Left renal cortex interstitium (tissue), 4 donors: ENCODE results near the gene ARHGEF38. TPM values are rescaled to one million over a fixed set of nuclear protein-coding genes. Genes with fewer than 3 reads are reported as not detected.
"Not testable (repeated sequence)": the region's sequence is repeated elsewhere in the genome, so short reads cannot be mapped to it uniquely, and the experiment has no call there.

Experiments used
- DNase-seq, 4 donors: peaks; one replicate each; pipeline ENCODE4 v3.0.0-alpha.2; 2013; ENCODE audit warnings: low read depth in 4 of 4, low spot score in 2 of 4, missing footprints in 1 of 4
- polyA plus RNA-seq, 4 donors: library from polyadenylated mRNA; unstranded; fragments of 120-200 nt; gene quantifications; one replicate each; pipeline ENCODE4 v1.2.1, GENCODE V29; 2013; ENCODE audit not compliant: insufficient read length in 4 of 4

ARHGEF38 gene
- polyA plus RNA-seq, 4 donors, result 4.0 to 6.8 (median 4.2) TPM

GRCh38 chr4:105605493-105605892 is 53.1 kb downstream of the ARHGEF38 start:
- no peak for DNase-seq

GRCh38 chr4:105607876-105608275 is 55.5 kb downstream of the ARHGEF38 start:
- DNase-seq, result no peak

- DNase-seq, result not testable (repeated sequence)
Observed at GRCh38 chr4:105609819-105610218, 57.4 kb downstream of the ARHGEF38 start.

GRCh38 chr4:105613306-105613705 is 60.9 kb downstream of the ARHGEF38 start:
- DNase-seq, result no peak

- no peak for DNase-seq
Observed at GRCh38 chr4:105619188-105619931, 66.9 kb downstream of the ARHGEF38 start.

- no peak for DNase-seq
Observed at GRCh38 chr4:105620640-105621323, 68.4 kb downstream of the ARHGEF38 start.

GRCh38 chr4:105622269-105622668 is 69.8 kb downstream of the ARHGEF38 start:
- no peak for DNase-seq

GRCh38 chr4:105623099-105623498 is 70.7 kb downstream of the ARHGEF38 start:
- no peak for DNase-seq

GRCh38 chr4:105624530-105624929 is 72.1 kb downstream of the ARHGEF38 start:
- no peak for DNase-seq

GRCh38 chr4:105625214-105625613 is 72.8 kb downstream of the ARHGEF38 start:
- no peak for DNase-seq

- no peak for DNase-seq
Observed at GRCh38 chr4:105626846-105627245, 74.4 kb downstream of the ARHGEF38 start.

GRCh38 chr4:105627620-105628019 is 75.2 kb downstream of the ARHGEF38 start:
- DNase-seq, result no peak

GRCh38 chr4:105630670-105631655 is 78.5 kb downstream of the ARHGEF38 start:
- peak in 3 of 4 donors; percentile 45 to 69 (median 53) for DNase-seq

GRCh38 chr4:105631818-105632400 is 79.5 kb downstream of the ARHGEF38 start:
- no peak for DNase-seq

- DNase-seq, result no peak
Observed at GRCh38 chr4:105632599-105632998, 80.2 kb downstream of the ARHGEF38 start.

GRCh38 chr4:105633241-105633640 is 80.8 kb downstream of the ARHGEF38 start:
- DNase-seq, result no peak

GRCh38 chr4:105634402-105635080 is 82.1 kb downstream of the ARHGEF38 start:
- no peak for DNase-seq

GRCh38 chr4:105637408-105638176 is 85.2 kb downstream of the ARHGEF38 start:
- DNase-seq, result no peak

- DNase-seq, result no peak
Observed at GRCh38 chr4:105641845-105642244, 89.4 kb downstream of the ARHGEF38 start.
